ENCODE measurements around the gene ZFHX3.

- TF ChIP-seq POLR2A (IDR thresholded peaks at IDR 0.05) (no peak), CTCF (IDR thresholded peaks at IDR 0.05) (peak in 1 of 4 donors; percentile 3)
Measured at GRCh38 chr16:73048292-73049080, 558 bp upstream of the ZFHX3 start.

Data from right lobe of liver (tissue), 4 donors.